Upper lobe of left lung (tissue), 4 donors: ENCODE data around the gene C18orf54.

Experiments
- EP300 ChIP-seq, 4 donors: sonication (generic); formaldehyde crosslinking; IDR thresholded peaks; one replicate each; pipeline ENCODE4 v1.5.1; 2017; ENCODE audit warnings: antibody characterized with exemption in 4 of 4, control low read depth in 2 of 4
- POLR2A ChIP-seq, 4 donors: fragments of 450-650 bp; IDR thresholded peaks; one replicate each; pipeline ENCODE4 v1.5.1; 2016 to 2017; ENCODE audit warnings: antibody characterized with exemption in 4 of 4, mild to moderate bottlenecking in 2 of 4
- POLR2AphosphoS5 ChIP-seq, 2 donors: sonication (generic); formaldehyde crosslinking; IDR thresholded peaks; one replicate each; pipeline ENCODE4 v1.5.1; 2017; ENCODE audit warnings: antibody characterized with exemption in 2 of 2
- TF ChIP-seq, protein P1 (sequence below), 6 experiments: fragments of 450-650 bp in 4 of 6; fragments of 200-600 bp in 2 of 6; sonication (generic) in 2 of 6; IDR thresholded peaks; one replicate each; pipeline ENCODE4 v1.5.1; 2016 to 2019; ENCODE audit warnings: antibody characterized with exemption in 6 of 6

DNA sequence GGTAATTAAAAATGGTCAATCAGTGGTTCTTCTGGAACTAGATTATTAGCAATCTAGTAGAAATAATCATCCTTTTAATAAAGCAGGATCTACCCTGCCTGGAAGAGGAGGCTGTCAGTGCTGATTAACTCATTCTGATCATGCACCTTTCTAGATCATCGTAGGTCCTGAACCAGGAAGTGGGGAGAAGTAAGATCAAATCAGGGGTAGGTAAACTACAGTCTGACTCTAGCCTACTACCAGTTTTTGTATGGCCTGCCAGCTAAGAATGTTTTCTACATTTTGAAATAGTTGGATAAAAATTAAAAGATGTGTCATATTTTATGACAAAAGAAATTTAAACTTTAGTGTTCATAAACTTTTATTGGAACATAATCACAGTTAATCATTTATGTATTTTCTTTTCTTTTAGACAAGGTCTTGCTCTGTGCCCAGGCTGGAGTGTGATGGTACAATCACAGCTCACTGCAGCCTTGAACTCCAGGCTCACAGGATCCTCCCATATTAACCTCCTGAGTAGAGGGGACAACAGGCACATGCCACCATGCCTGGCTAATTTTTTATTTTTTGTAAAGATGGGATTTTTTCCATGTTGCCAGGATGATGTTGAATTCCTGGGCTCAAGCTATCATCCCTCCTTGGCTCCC lies 36.1 kb downstream of the C18orf54 start:
- TF ChIP-seq, protein P1, sequence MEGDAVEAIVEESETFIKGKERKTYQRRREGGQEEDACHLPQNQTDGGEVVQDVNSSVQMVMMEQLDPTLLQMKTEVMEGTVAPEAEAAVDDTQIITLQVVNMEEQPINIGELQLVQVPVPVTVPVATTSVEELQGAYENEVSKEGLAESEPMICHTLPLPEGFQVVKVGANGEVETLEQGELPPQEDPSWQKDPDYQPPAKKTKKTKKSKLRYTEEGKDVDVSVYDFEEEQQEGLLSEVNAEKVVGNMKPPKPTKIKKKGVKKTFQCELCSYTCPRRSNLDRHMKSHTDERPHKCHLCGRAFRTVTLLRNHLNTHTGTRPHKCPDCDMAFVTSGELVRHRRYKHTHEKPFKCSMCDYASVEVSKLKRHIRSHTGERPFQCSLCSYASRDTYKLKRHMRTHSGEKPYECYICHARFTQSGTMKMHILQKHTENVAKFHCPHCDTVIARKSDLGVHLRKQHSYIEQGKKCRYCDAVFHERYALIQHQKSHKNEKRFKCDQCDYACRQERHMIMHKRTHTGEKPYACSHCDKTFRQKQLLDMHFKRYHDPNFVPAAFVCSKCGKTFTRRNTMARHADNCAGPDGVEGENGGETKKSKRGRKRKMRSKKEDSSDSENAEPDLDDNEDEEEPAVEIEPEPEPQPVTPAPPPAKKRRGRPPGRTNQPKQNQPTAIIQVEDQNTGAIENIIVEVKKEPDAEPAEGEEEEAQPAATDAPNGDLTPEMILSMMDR (IDR thresholded peaks at IDR 0.05) = no peak
- TF ChIP-seq POLR2A (IDR thresholded peaks at IDR 0.05) (no peak), POLR2AphosphoS5 (IDR thresholded peaks at IDR 0.05) (no peak), EP300 (IDR thresholded peaks at IDR 0.05) (no peak)
